Small intestine (tissue), 7 donors: ENCODE results near the gene LETM1. TPM values are rescaled to one million over a fixed set of nuclear protein-coding genes. Genes with fewer than 3 reads are reported as not detected.

Source experiments
- DNase-seq, 2 donors: peaks; one replicate each; pipeline versions ENCODE4 v3.0.0 to v3.0.0-alpha.2; 2013
- FAIRE-seq: peaks from 2 replicates; lab custom pipeline; 2012; peaks lifted over from hg19 to GRCh38; lab: Jason Lieb, UNC
- H3K27ac ChIP-seq, 3 donors: one replicate each; pipeline ENCODE4 v1.5.1; 2013; ENCODE audit warnings: low read length in 2 of 3, mild to moderate bottlenecking in 2 of 3, control low read depth in 1 of 3, inconsistent platforms in 1 of 3, low read depth in 1 of 3, moderate library complexity in 1 of 3
- H3K27me3 ChIP-seq, 3 donors: one replicate each; pipeline ENCODE4 v1.6.1; 2013; ENCODE audit warnings: low read length in 3 of 3, inconsistent platforms in 1 of 3; ENCODE audit not compliant: control insufficient read depth in 3 of 3, insufficient read depth in 3 of 3
- H3K36me3 ChIP-seq, 3 donors: one replicate each; pipeline ENCODE4 v1.6.1; 2013; ENCODE audit warnings: low read length in 3 of 3, inconsistent platforms in 1 of 3, low read depth in 1 of 3, mild to moderate bottlenecking in 1 of 3, moderate library complexity in 1 of 3; ENCODE audit not compliant: control insufficient read depth in 3 of 3, insufficient read depth in 2 of 3
- H3K4me1 ChIP-seq, 3 donors: one replicate each; pipeline ENCODE4 v1.6.1; 2013; ENCODE audit warnings: low read length in 2 of 3, inconsistent platforms in 1 of 3, low read depth in 1 of 3, mild to moderate bottlenecking in 1 of 3, moderate library complexity in 1 of 3; ENCODE audit not compliant: control insufficient read depth in 3 of 3, insufficient read depth in 2 of 3
- H3K4me3 ChIP-seq, 3 donors: one replicate each; pipeline ENCODE4 v1.5.1; 2013; ENCODE audit warnings: low read length in 3 of 3, control low read depth in 1 of 3, inconsistent platforms in 1 of 3, low read depth in 1 of 3, mild to moderate bottlenecking in 1 of 3, moderate library complexity in 1 of 3
- H3K9me3 ChIP-seq, 2 donors: one replicate each; pipeline ENCODE4 v1.6.1; 2013; ENCODE audit warnings: low read depth in 1 of 2, low read length in 1 of 2; ENCODE audit not compliant: control insufficient read depth in 2 of 2, insufficient read depth in 1 of 2
- WGBS, 3 donors: extraction: QIAGEN DNeasy Blood & Tissue Kit; methylation state at CpG; one replicate each; pipeline ENCODE4 v1.1.7; 2013; 5-methylcytosine and 5-hydroxymethylcytosine counted together
- polyA plus RNA-seq, 4 donors: library from polyadenylated mRNA; stranded (reverse) in 3 of 4; unstranded in 1 of 4; fragments of 200-250 nt in 3 of 4; fragments of 120-200 nt in 1 of 4; gene quantifications; one replicate each; pipeline versions ENCODE4 v1.2.1 to v1.2.3, GENCODE V29; 2013
- donor health status: healthy with polysubstance abuse.
- donor health status: control.
- donor health status: control.
- donor health status: Bipolar disorder and iron deficiency.
- donor health status: healthy.

Gene LETM1
- polyA plus RNA-seq, 4 donors: 19.7 to 28.5 (median 23.1) TPM

GRCh38 chr4:1773754-1774153 is 82.2 kb downstream of the LETM1 start:
- 78 to 85% (median 84%) methylated on average over 10 of the region's 10 CpGs for WGBS, 3 donors
- Histone ChIP-seq H3K27me3 (peaks cover 0 to 6% (median 3%) of the 10 kb centered on the region in 3 donors), H3K36me3 (no peaks in the 10 kb centered on the region), H3K4me3 (no peak overlapping the region), H3K27ac (no peak overlapping the region), H3K9me3 (no peaks in the 10 kb centered on the region), H3K4me1 (peaks cover 0 to 60% (median 0%) of the 10 kb centered on the region in 3 donors)
- no peak for FAIRE-seq
- no peak for DNase-seq

DNA sequence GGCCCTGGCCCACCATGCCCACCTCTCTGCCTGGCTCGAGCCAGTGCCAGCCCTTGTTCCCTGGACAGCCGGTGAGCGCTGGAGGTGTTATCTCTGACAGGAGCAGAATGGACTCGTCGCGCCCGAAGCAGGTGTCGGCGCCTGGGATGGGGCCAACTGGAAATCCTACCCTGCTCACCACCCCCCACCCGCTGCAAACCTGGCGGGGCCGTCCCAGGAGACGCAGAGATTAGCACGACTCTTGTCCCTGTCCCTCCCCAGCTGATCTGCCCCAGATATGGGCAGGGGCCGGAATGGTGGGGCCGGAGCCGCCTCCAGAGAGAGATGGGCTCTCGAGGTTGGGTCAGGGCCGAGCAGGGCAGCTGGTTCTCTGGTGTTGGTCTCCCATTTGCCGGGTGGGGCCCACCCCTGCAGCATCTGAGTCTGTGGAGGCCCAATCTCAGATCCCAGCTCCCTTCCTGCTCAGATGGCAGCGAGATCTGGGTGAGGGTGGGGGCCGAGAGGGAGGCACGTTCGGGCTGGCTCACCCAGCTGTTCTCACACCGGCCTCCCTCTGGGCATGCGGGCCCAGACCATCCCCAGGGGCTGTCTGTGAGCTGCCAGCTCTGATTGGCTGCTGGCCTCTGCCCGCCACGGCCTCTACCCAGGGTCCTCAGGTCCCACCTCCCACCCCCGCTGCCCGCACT is 83.0 kb downstream of the LETM1 start:
- Histone ChIP-seq H3K27ac (peak overlapping the region in 1 of 3 donors; percentile 60), H3K36me3 (no peaks in the 10 kb centered on the region), H3K9me3 (no peaks in the 10 kb centered on the region), H3K4me1 (peaks cover 0 to 61% (median 0%) of the 10 kb centered on the region in 3 donors), H3K27me3 (peaks cover 0 to 8% (median 6%) of the 10 kb centered on the region in 3 donors), H3K4me3 (no peak overlapping the region)
- peak in 1 of 2 donors; percentile 55 for DNase-seq
- no peak for FAIRE-seq
- 20 to 66% (median 45%) methylated on average over 25 to 30 of the region's 30 CpGs for WGBS, 3 donors

- H3K36me3 ChIP-seq: no peaks in the 10 kb centered on the region
- H3K9me3 ChIP-seq: no peaks in the 10 kb centered on the region
- H3K4me3 ChIP-seq: no peak overlapping the region
- peak in 1 of 2 donors; percentile 77 for DNase-seq
- WGBS, 3 donors: 19 to 36% (median 28%) methylated on average over 22 to 28 of the region's 28 CpGs
- peaks cover 0 to 8% (median 6%) of the 10 kb centered on the region in 3 donors for H3K27me3 ChIP-seq
- peaks cover 0 to 57% (median 0%) of the 10 kb centered on the region in 3 donors for H3K4me1 ChIP-seq
- H3K27ac ChIP-seq: peak overlapping the region in 1 of 3 donors; percentile 60
- FAIRE-seq: no peak
These were observed 84.2 kb downstream of the LETM1 start for GRCh38 chr4:1771555-1772305.

DNA sequence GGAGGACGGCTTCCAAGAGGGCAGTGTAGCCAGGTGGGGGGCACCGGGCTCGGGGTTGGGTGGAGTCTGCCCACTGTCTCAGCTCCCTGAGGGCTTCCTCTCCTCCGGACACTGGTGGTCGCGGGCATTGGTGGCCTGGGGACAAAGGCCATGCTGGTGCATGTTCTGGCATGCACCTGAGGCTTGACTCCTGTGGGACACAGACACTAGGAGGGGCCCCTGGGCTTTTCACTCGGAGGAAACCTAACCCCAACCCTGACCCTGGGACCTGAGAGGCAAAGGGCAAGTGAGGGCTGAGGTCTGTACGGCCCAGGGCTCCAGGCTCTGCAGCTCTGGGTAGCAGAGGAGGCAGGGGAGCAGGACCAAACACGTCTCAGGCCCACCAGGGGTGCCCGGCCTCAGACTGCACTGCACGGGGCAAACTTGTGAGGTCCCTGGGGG is 85.1 kb downstream of the LETM1 start:
- DNase-seq (no peak), FAIRE-seq (no peak)
- WGBS, 3 donors: 38 to 73% (median 52%) methylated on average over 11 of the region's 11 CpGs
- Histone ChIP-seq H3K9me3 (no peaks in the 10 kb centered on the region), H3K4me1 (peaks cover 0 to 66% (median 0%) of the 10 kb centered on the region in 3 donors), H3K36me3 (no peaks in the 10 kb centered on the region), H3K27ac (no peak overlapping the region), H3K4me3 (no peak overlapping the region), H3K27me3 (peaks cover 0 to 8% (median 6%) of the 10 kb centered on the region in 3 donors)

DNA sequence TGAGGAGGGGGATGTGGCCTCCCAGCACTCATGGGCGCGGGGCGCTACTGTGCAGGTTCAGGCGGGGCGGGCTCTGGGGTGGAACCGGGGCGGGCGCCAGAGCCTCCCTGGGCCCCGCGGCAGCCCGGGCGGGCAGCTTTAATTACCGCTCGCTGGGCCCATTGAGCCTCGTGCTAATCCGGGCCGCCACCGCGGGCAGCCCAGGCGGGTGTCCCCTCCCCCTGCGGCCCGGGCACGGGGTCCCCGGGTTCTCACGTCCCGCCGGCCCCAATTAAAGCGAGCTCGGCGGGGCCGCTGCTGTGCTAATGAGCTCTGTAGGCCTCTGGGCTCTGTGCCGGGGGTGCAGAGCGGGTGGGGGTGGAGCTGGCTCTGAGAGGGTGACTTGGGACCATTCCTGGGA is 85.7 kb downstream of the LETM1 start:
- H3K36me3 ChIP-seq: no peaks in the 10 kb centered on the region
- FAIRE-seq (no peak), DNase-seq (peak in 1 of 2 donors; percentile 70)
- peaks cover 0 to 10% (median 6%) of the 10 kb centered on the region in 3 donors for H3K27me3 ChIP-seq
- H3K27ac ChIP-seq: no peak overlapping the region
- no peak overlapping the region for H3K4me3 ChIP-seq
- no peaks in the 10 kb centered on the region for H3K9me3 ChIP-seq
- 8 to 43% (median 38%) methylated on average over 17 to 33 of the region's 33 CpGs for WGBS, 3 donors
- peaks cover 0 to 66% (median 0%) of the 10 kb centered on the region in 3 donors for H3K4me1 ChIP-seq

DNA sequence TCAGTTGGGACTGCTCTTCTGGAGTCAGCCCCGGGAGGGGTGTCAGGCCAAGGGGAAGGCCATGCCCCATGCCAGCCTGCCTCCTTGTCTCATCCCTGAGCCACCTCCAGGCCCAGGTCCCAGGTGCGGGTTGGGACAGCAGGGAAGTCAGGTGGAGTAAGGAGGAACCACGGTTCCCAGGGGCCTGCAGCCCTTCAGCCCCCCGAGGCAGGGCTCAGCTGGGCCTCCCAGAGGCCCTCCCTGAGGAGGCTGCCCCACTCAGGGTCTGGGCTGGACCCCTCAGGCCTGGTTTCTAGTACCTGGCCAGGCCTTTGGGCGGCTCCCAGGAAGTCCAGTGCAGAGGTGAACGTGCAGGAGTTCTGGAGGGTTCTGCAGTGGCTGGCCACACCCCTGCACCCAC is 86.3 kb downstream of the LETM1 start:
- no peak overlapping the region for H3K4me3 ChIP-seq
- H3K36me3 ChIP-seq: peaks cover 0 to 2% (median 0%) of the 10 kb centered on the region in 3 donors
- DNase-seq (no peak), FAIRE-seq (no peak)
- WGBS, 3 donors: 55 to 70% (median 60%) methylated on average over 6 of the region's 6 CpGs
- H3K9me3 ChIP-seq: no peaks in the 10 kb centered on the region
- peaks cover 0 to 66% (median 0%) of the 10 kb centered on the region in 3 donors for H3K4me1 ChIP-seq
- peaks cover 0 to 13% (median 6%) of the 10 kb centered on the region in 3 donors for H3K27me3 ChIP-seq
- H3K27ac ChIP-seq: peak overlapping the region in 1 of 3 donors; percentile 72

DNA sequence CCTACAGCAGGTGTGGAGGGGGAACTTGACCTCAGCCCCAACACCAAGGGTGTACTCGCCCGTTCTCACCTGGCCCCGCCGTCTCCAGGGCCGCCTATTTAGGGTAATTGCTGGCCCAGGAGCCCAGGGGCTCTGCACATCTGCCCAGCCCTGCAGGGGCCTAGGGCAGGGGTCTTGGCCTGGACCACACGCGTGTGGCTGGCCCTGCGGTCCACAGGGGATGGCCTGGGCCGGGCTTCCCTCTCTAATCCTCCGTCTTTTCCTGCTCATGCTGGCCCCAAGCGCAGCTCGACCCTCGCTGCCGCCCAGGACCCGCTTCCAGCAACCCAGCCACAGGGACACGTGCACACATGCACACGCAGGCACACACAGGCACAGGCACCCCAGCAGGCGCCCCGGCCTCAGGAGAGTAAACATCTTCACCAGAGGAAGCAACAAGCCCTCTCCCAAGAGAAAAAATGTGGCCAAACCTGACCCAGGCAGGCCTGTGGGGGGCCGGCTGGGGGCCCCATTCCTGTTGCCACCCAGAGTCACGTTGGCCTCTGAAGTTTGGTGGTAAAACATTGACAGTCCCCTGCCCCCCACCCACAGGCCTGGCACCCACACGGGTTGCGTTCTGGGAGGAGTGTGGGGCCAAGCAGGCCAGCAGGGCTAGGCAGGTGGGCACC is 87.5 kb downstream of the LETM1 start:
- Histone ChIP-seq H3K4me1 (peaks cover 0 to 72% (median 0%) of the 10 kb centered on the region in 3 donors), H3K36me3 (peaks cover 0 to 2% (median 0%) of the 10 kb centered on the region in 3 donors), H3K9me3 (no peaks in the 10 kb centered on the region), H3K27me3 (peaks cover 0 to 13% (median 6%) of the 10 kb centered on the region in 3 donors), H3K4me3 (peak overlapping the region in 1 of 3 donors; percentile 14), H3K27ac (peak overlapping the region in 1 of 3 donors; percentile 72)
- 38 to 61% (median 48%) methylated on average over 23 of the region's 23 CpGs for WGBS, 3 donors
- FAIRE-seq (no peak), DNase-seq (peak in 1 of 2 donors; percentile 74)
